ENCODE data around the gene MTNR1B.

MTNR1B gene

GRCh38 chr11:92969634-92970347 is at the start of gene MTNR1B:
Gene MTNR1B (plus strand): TSS chr11:92969651. CDS start chr11:92969726, 75 bp downstream.
- no peak for DNase-seq

- no peak for DNase-seq
Observed at GRCh38 chr11:92920331-92920730, 49.1 kb upstream of the MTNR1B start.

DNA sequence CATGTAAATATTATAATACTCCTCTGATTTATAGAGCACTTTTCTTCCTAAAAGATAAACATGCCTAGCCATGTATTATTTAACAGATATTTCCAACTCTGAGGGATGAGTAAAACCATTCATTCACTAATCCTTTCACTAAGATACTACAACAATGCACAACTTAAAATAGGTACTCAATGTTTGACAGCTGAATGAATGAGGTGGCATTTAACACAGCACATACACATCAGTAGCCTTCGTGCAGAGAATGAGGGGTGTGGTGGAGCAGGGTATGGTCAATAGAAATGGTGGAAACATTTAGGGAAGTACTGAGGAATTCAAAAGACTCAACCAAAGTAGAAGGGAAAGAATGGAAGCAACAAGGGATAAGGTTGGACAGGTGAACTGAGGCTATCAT is 46.7 kb upstream of the MTNR1B start:
- DNase-seq, result no peak

- no peak for DNase-seq
Observed at GRCh38 chr11:92929246-92929645, 40.2 kb upstream of the MTNR1B start.

GRCh38 chr11:92929653-92930052 is 39.8 kb upstream of the MTNR1B start:
- DNase-seq, result no peak

GRCh38 chr11:92931746-92932422 is 37.6 kb upstream of the MTNR1B start:
- no peak for DNase-seq

DNA sequence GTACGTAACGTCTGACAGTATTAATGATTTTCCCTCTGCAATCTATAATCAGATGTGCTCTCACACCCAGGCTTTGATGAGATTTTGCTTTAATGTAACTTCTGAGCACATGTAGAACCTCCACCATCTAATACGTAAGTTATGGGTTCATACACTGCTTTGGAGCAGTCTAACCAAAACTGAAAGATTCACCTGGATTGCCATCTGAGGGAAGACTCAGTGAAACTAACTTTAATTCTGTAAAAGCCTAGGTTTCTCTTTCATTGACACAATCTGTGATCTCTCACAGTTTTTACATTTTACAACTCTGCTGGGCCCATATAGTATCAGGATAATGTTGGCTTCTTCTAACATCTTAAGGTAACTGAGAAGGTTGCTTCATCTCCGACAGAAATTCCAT is 30.1 kb upstream of the MTNR1B start:
- DNase-seq, result no peak

- DNase-seq, result no peak
Observed at GRCh38 chr11:92941676-92942571, 27.5 kb upstream of the MTNR1B start.

GRCh38 chr11:92946707-92947106 is 22.7 kb upstream of the MTNR1B start:
- no peak for DNase-seq

DNA sequence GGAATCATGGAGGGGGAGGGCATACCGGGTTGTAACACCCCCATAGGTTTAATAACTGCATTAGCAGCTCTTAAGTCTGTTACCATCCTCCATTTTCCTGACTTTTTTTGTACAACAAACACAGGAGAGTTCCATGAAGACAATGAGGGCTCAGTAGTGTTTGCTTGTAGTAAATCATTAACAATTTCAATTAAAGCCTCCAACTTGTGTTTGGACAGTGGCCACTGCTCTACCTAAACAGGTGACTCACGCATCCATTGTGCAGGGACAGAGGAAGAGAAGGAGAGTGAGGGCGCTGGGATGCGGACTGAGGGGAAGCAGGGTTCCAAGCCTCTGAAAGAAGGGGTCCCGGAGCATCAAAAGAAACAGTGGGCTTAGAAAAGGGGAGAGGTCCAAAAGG is 21.3 kb upstream of the MTNR1B start:
- no peak for DNase-seq

DNA sequence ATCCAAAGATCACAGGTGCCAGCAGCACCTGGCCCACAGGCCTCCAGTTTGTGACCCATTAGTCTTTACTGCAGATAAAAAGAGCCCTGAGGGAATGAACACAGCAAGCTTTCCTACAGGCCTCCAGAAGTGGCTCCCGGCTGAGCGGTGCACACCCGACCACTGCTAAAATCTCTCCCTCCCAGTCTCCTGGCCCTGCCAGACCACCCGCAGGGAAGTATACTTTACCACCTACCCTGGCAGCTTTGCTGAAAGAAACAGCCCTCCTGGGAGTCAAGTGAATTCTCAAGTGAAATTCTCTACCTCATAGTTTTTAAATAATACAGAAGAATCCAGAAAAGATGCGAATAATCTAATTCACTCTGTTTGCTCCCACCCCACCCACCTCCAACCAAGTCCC is 15.4 kb upstream of the MTNR1B start:
- peak; percentile 76 for DNase-seq

GRCh38 chr11:92955860-92956259 is 13.6 kb upstream of the MTNR1B start:
- no peak for DNase-seq

GRCh38 chr11:92960886-92961285 is 8.6 kb upstream of the MTNR1B start:
- no peak for DNase-seq

DNA sequence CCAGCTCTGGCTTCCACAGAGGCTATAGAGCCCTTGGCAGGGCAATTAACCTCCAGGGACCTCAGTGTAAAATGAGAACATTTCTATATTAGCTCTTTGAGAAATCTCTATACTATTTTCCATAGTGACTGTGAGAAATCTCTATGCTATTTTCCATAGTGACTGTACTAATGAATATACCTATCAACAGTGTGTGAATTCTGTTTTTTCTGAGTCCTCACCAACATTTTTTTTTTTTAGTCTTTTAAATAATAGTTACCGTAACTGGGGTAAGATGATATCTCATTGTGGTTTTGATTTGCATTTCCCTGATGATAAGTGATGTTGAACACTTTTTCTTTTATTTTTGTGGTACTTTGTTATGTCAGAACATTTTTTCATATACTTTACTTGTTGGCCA is 7.0 kb upstream of the MTNR1B start:
- DNase-seq, result no peak

DNA sequence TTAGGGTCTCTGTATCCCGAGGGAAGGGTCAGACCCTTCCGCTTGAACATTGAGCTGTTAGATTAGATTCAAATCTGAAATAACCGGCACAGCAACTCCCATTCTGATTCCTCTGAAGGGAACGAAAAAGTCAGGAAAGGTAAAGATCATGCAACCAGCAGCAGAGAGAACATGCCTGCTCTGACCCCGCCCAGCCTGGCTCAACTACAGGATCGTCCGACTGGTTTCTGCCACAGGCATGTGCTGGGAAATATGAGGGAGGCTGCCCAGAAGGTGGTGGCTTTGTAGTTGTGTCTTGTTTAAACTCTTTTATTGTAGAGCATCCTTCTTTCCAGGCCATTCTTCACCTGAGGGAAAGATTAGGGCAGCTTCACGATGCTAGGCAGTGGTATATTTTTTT is 5.0 kb upstream of the MTNR1B start:
- no peak for DNase-seq

- no peak for DNase-seq
Observed at GRCh38 chr11:92965196-92965595, 4.3 kb upstream of the MTNR1B start.

- no peak for DNase-seq
Observed at GRCh38 chr11:92967178-92967577, 2.3 kb upstream of the MTNR1B start.

GRCh38 chr11:92967867-92968266 is 1.6 kb upstream of the MTNR1B start:
- no peak for DNase-seq

DNA sequence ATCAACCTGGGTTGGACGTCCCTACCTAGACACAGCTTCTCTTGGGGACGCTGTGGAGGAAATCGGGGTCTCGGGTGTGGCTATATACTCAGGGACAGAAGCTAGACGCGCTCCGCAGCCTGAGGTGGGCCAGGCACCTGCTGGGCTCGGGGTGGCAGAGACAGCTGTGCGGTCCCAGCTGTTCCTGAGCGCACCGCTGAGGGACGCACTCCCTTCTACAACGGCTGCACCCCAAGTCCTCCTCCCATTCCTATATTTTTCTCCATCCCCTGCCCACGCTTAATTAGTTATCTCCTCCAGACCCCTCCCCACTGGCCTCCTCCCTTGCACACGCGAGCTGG is 188 bp upstream of the MTNR1B start:
- DNase-seq, result no peak

GRCh38 chr11:92972248-92972647 is 2.8 kb downstream of the MTNR1B start:
- DNase-seq, result no peak

GRCh38 chr11:92975285-92975684 is 5.8 kb downstream of the MTNR1B start:
- DNase-seq, result no peak

DNA sequence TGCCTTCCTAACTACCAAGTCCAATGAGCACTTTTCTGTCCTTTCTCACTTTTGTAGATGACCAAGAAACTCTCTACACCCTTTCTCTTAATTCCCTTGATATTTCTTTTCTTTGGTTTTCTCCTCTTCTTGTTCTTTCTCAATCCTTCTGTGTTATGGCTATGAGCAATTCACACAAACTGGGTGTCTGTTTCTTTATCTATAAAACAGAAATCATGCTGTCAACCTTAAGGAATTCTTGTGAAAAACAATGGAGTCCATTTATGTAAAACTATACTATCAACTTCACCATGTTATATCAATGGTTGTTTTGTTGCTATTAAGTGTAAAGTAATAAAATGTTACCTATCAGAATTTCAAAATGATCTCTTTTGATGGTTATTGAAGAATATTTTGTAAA is 7.2 kb downstream of the MTNR1B start:
- no peak for DNase-seq

GRCh38 chr11:92977401-92977800 is 8.0 kb downstream of the MTNR1B start:
- no peak for DNase-seq

Data from NCI-H146 (cell line).